KMS-11 (cell line): Measurements from ENCODE around the gene PAX3.

Experiments
- H2AFZ ChIP-seq: fragments of 200-600 bp; sonication (generic); 2 replicates; pipeline ENCODE4 v1.6.1; 2016; ENCODE audit warnings: antibody characterized with exemption, mixed run types, low read depth
- H3K27ac ChIP-seq: fragments of 200-600 bp; sonication (generic); 2 replicates; pipeline ENCODE4 v1.6.1; 2016; ENCODE audit warnings: mild to moderate bottlenecking, mixed run types
- H3K27me3 ChIP-seq: fragments of 200-600 bp; sonication (generic); 2 replicates; pipeline ENCODE4 v1.6.1; 2017; ENCODE audit warnings: mild to moderate bottlenecking, low read depth, mixed run types, moderate library complexity; ENCODE audit not compliant: insufficient read depth
- H3K36me3 ChIP-seq: fragments of 200-600 bp; sonication (generic); 2 replicates; pipeline ENCODE4 v1.6.1; 2017; ENCODE audit warnings: mild to moderate bottlenecking, mixed run types; ENCODE audit not compliant: insufficient read depth
- H3K4me1 ChIP-seq: fragments of 200-600 bp; sonication (generic); 2 replicates; pipeline ENCODE4 v1.6.1; 2016; ENCODE audit warnings: mild to moderate bottlenecking, low read depth, mixed run types; ENCODE audit not compliant: poor library complexity, severe bottlenecking
- H3K4me2 ChIP-seq: fragments of 200-600 bp; sonication (generic); 2 replicates; pipeline ENCODE4 v1.7.0; 2016; ENCODE audit warnings: mild to moderate bottlenecking, mixed run types
- H3K4me3 ChIP-seq: fragments of 200-600 bp; sonication (generic); IDR thresholded peaks from 2 replicates; pipeline ENCODE4 v1.6.1; 2017; ENCODE audit warnings: low read depth, low read length, mixed read lengths; ENCODE audit not compliant: insufficient read depth
- H3K79me2 ChIP-seq: fragments of 200-600 bp; sonication (generic); 2 replicates; pipeline ENCODE4 v1.6.1; 2016; ENCODE audit warnings: low read depth, mixed run types; ENCODE audit not compliant: insufficient read depth
- H3K9ac ChIP-seq: fragments of 200-600 bp; sonication (generic); 2 replicates; pipeline ENCODE4 v1.6.1; 2016; ENCODE audit warnings: mild to moderate bottlenecking, mixed run types
- H4K20me1 ChIP-seq: fragments of 200-600 bp; sonication (generic); 2 replicates; pipeline ENCODE4 v1.6.1; 2016; ENCODE audit warnings: mild to moderate bottlenecking, mixed run types; ENCODE audit not compliant: insufficient read depth
- TF ChIP-seq, protein P1 (sequence below): fragments of 200-600 bp; sonication (generic); conservative IDR thresholded peaks from 2 replicates; pipeline ENCODE4 v1.6.1; 2017; ENCODE audit warnings: low read depth, mild to moderate bottlenecking, antibody characterized with exemption, low read length, moderate library complexity, mixed read lengths

PAX3 gene

GRCh38 chr2:222304737-222305515 is 6.1 kb upstream of the PAX3 start:
- Histone ChIP-seq H3K4me1 (peaks cover 20% of the 10 kb centered on the region), H3K9ac (peak overlapping the region; percentile 71; the same call in 1 of the 2 replicates), H2AFZ (peak overlapping the region; percentile 100), H3K4me2 (peak overlapping the region; percentile 80), H3K4me3 (peak overlapping the region; percentile 94), H3K27me3 (peaks cover 3% of the 10 kb centered on the region; the same call in 1 of the 2 replicates), H3K79me2 (no peaks in the 10 kb centered on the region), H3K27ac (no peak overlapping the region), H4K20me1 (no peaks in the 10 kb centered on the region), H3K36me3 (no peaks in the 10 kb centered on the region)
- TF ChIP-seq, protein P1, sequence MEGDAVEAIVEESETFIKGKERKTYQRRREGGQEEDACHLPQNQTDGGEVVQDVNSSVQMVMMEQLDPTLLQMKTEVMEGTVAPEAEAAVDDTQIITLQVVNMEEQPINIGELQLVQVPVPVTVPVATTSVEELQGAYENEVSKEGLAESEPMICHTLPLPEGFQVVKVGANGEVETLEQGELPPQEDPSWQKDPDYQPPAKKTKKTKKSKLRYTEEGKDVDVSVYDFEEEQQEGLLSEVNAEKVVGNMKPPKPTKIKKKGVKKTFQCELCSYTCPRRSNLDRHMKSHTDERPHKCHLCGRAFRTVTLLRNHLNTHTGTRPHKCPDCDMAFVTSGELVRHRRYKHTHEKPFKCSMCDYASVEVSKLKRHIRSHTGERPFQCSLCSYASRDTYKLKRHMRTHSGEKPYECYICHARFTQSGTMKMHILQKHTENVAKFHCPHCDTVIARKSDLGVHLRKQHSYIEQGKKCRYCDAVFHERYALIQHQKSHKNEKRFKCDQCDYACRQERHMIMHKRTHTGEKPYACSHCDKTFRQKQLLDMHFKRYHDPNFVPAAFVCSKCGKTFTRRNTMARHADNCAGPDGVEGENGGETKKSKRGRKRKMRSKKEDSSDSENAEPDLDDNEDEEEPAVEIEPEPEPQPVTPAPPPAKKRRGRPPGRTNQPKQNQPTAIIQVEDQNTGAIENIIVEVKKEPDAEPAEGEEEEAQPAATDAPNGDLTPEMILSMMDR, result no peak

- Histone ChIP-seq H3K4me1 (peaks cover 14% of the 10 kb centered on the region), H4K20me1 (no peaks in the 10 kb centered on the region), H3K4me3 (no peak overlapping the region), H2AFZ (peak overlapping the region; percentile 100; the same call in 1 of the 2 replicates), H3K27me3 (peaks cover 3% of the 10 kb centered on the region; the same call in 1 of the 2 replicates), H3K27ac (no peak overlapping the region), H3K36me3 (no peaks in the 10 kb centered on the region), H3K4me2 (peak overlapping the region; percentile 80), H3K79me2 (no peaks in the 10 kb centered on the region), H3K9ac (no peak overlapping the region)
- TF ChIP-seq, protein P1, result no peak
These were observed 5.3 kb upstream of the PAX3 start for GRCh38 chr2:222303828-222304736.

- no peaks in the 10 kb centered on the region for H3K79me2 ChIP-seq
- TF ChIP-seq, protein P1, result no peak
- no peaks in the 10 kb centered on the region for H3K36me3 ChIP-seq
- H2AFZ ChIP-seq, result no peak overlapping the region
- peaks cover 11% of the 10 kb centered on the region for H3K4me1 ChIP-seq
- no peak overlapping the region for H3K9ac ChIP-seq
- H3K27ac ChIP-seq, result no peak overlapping the region
- H3K4me3 ChIP-seq, result no peak overlapping the region
- no peak overlapping the region for H3K4me2 ChIP-seq
- H3K27me3 ChIP-seq, result peaks cover 3% of the 10 kb centered on the region; the same call in 1 of the 2 replicates
- no peaks in the 10 kb centered on the region for H4K20me1 ChIP-seq
These were observed 4.4 kb upstream of the PAX3 start for GRCh38 chr2:222303045-222303827.
